ENCODE measurements around the gene KSR2.
A peak's percentile ranks its signal among the peaks of the same experiment; 100 is the strongest.

KSR2 gene

GRCh38 chr12:118015944-118016343 is 47.2 kb upstream of the KSR2 start:
- Histone ChIP-seq H3K4me3 (ENCODE audit: low read length) (peak overlapping the region; percentile 89), H3K4me2 (ENCODE audit: low read length) (peak overlapping the region; percentile 84), H3K9me3 (ENCODE audit: control insufficient read depth, insufficient read depth, low read length) (no peaks in the 10 kb centered on the region), H3K79me2 (ENCODE audit: control insufficient read depth, low read length) (peaks cover 35% of the 10 kb centered on the region), H3K27me3 (ENCODE audit: control insufficient read depth, low read length) (peaks cover 6% of the 10 kb centered on the region), H3K27ac (ENCODE audit: low read depth, low read length) (no peak overlapping the region), H3F3A (ENCODE audit: control insufficient read depth, insufficient read depth) (no peaks in the 10 kb centered on the region), H4K20me1 (ENCODE audit: control insufficient read depth, insufficient read depth, low read depth, low read length) (peaks cover 8% of the 10 kb centered on the region; the same call in 1 of the 2 replicates), H3K9me2 (replicated peaks; ENCODE audit: control insufficient read depth, low read length) (no peaks in the 10 kb centered on the region), H3K4me1 (ENCODE audit: control insufficient read depth, low read length) (peaks cover 24% of the 10 kb centered on the region), H3K36me3 (ENCODE audit: control insufficient read depth, low read length) (peaks cover 44% of the 10 kb centered on the region)
- TF ChIP-seq CTCF (IDR thresholded peaks at IDR 0.05; ENCODE audit: low read depth, low read length, poor library complexity, severe bottlenecking) (no peak), EZH2phosphoT487 (IDR thresholded peaks at IDR 0.05; ENCODE audit: borderline replicate concordance, low read length) (no peak)

- Histone ChIP-seq H3K9me2 (replicated peaks; ENCODE audit: control insufficient read depth, low read length) (no peaks in the 10 kb centered on the region), H3F3A (ENCODE audit: control insufficient read depth, insufficient read depth) (no peaks in the 10 kb centered on the region), H3K9me3 (ENCODE audit: control insufficient read depth, insufficient read depth, low read length) (no peaks in the 10 kb centered on the region), H3K4me2 (ENCODE audit: low read length) (no peak overlapping the region), H3K4me1 (ENCODE audit: control insufficient read depth, low read length) (peaks cover 24% of the 10 kb centered on the region), H3K4me3 (ENCODE audit: low read length) (no peak overlapping the region), H3K36me3 (ENCODE audit: control insufficient read depth, low read length) (peaks cover 37% of the 10 kb centered on the region), H3K27ac (ENCODE audit: low read depth, low read length) (no peak overlapping the region), H4K20me1 (ENCODE audit: control insufficient read depth, insufficient read depth, low read depth, low read length) (peaks cover 8% of the 10 kb centered on the region; the same call in 1 of the 2 replicates), H3K79me2 (ENCODE audit: control insufficient read depth, low read length) (peaks cover 35% of the 10 kb centered on the region), H3K27me3 (ENCODE audit: control insufficient read depth, low read length) (peaks cover 6% of the 10 kb centered on the region)
- TF ChIP-seq CTCF (IDR thresholded peaks at IDR 0.05; ENCODE audit: low read depth, low read length, poor library complexity, severe bottlenecking) (no peak), EZH2phosphoT487 (IDR thresholded peaks at IDR 0.05; ENCODE audit: borderline replicate concordance, low read length) (no peak)
These were observed 46.5 kb upstream of the KSR2 start for GRCh38 chr12:118015306-118015705.

GRCh38 chr12:118013283-118013682 is 44.5 kb upstream of the KSR2 start:
- H3K36me3 ChIP-seq (ENCODE audit: control insufficient read depth, low read length), result peaks cover 17% of the 10 kb centered on the region
- no peaks in the 10 kb centered on the region for H3K9me2 ChIP-seq (replicated peaks; ENCODE audit: control insufficient read depth, low read length)
- H3K4me1 ChIP-seq (ENCODE audit: control insufficient read depth, low read length), result peaks cover 13% of the 10 kb centered on the region
- H3K4me3 ChIP-seq (ENCODE audit: low read length), result no peak overlapping the region
- no peaks in the 10 kb centered on the region for H3K9me3 ChIP-seq (ENCODE audit: control insufficient read depth, insufficient read depth, low read length)
- H3F3A ChIP-seq (ENCODE audit: control insufficient read depth, insufficient read depth), result no peaks in the 10 kb centered on the region
- peaks cover 7% of the 10 kb centered on the region; the same call in 1 of the 2 replicates for H4K20me1 ChIP-seq (ENCODE audit: control insufficient read depth, insufficient read depth, low read depth, low read length)
- H3K27me3 ChIP-seq (ENCODE audit: control insufficient read depth, low read length), result peaks cover 6% of the 10 kb centered on the region
- H3K79me2 ChIP-seq (ENCODE audit: control insufficient read depth, low read length), result peaks cover 18% of the 10 kb centered on the region
- TF ChIP-seq EZH2phosphoT487 (IDR thresholded peaks at IDR 0.05; ENCODE audit: borderline replicate concordance, low read length), result no peak
- no peak overlapping the region for H3K4me2 ChIP-seq (ENCODE audit: low read length)
- no peak overlapping the region for H3K27ac ChIP-seq (ENCODE audit: low read depth, low read length)

- TF ChIP-seq CTCF (IDR thresholded peaks at IDR 0.05; ENCODE audit: low read depth, low read length, poor library complexity, severe bottlenecking), result no peak
- no peak for TF ChIP-seq EZH2phosphoT487 (IDR thresholded peaks at IDR 0.05; ENCODE audit: borderline replicate concordance, low read length)
- Histone ChIP-seq H3K27ac (ENCODE audit: low read depth, low read length) (no peak overlapping the region), H3K4me2 (ENCODE audit: low read length) (no peak overlapping the region), H3K9me3 (ENCODE audit: control insufficient read depth, insufficient read depth, low read length) (no peaks in the 10 kb centered on the region), H3K36me3 (ENCODE audit: control insufficient read depth, low read length) (peaks cover 4% of the 10 kb centered on the region; the same call in 1 of the 2 replicates), H3K27me3 (ENCODE audit: control insufficient read depth, low read length) (peaks cover 6% of the 10 kb centered on the region), H4K20me1 (ENCODE audit: control insufficient read depth, insufficient read depth, low read depth, low read length) (no peaks in the 10 kb centered on the region), H3F3A (ENCODE audit: control insufficient read depth, insufficient read depth) (no peaks in the 10 kb centered on the region), H3K4me3 (ENCODE audit: low read length) (no peak overlapping the region), H3K4me1 (ENCODE audit: control insufficient read depth, low read length) (peaks cover 5% of the 10 kb centered on the region), H3K9me2 (replicated peaks; ENCODE audit: control insufficient read depth, low read length) (no peaks in the 10 kb centered on the region), H3K79me2 (ENCODE audit: control insufficient read depth, low read length) (peaks cover 5% of the 10 kb centered on the region)
These were observed 43.2 kb upstream of the KSR2 start for GRCh38 chr12:118011961-118012360.
